GM18511 (cell line): ENCODE measurements around the gene GLIS1.

Experiments used
- ATAC-seq: cut with Tn5 transposase; IDR thresholded peaks from one replicate; pipeline ENCODE4 v1.9.1; 2021; ENCODE audit warnings: mild to moderate bottlenecking, moderate library complexity; ENCODE audit not compliant: unreplicated experiment

Gene GLIS1

DNA sequence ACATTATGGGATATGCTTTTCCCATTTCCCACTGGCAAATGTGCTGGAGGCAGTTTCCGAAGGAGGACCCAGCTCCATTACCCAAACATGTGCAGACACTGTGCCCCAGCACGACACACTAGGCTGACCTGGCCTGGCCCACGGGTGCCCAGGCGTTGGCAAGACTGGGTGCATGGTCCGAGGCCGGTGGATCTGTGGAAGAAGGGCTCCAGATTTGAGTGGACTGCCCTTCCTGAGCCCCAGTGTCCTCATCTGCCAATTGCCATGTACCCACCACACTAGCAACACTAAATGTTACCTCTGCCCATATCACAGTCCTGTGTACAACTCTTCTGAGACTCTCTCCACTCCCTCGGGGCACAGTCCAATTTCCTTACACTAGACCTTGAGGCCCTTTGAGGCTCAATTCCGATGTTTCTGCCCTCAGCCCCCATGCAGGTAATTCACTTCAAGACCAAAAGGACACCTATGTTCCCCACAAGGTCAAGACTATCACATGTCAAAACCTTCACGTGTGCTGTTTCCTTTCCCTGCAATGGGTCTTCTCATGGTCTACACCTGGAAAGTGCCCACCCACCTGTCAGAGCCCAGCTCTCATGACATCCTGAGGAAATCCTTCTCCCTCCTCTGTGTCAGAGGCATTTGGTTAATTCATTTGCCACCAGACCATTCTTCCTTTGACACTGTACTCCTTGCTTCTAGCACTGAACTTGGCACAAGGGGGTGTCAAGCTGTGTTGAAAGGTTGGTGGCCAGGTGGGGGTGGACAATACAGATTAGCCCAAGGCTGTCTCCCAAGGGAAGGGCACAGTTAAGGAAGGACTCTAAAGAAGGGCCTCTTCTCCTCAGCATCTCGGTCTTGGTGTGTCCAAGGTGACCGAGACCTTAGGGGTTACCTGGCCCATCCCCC lies 154.8 kb downstream of the GLIS1 start:
- ATAC-seq = no peak

DNA sequence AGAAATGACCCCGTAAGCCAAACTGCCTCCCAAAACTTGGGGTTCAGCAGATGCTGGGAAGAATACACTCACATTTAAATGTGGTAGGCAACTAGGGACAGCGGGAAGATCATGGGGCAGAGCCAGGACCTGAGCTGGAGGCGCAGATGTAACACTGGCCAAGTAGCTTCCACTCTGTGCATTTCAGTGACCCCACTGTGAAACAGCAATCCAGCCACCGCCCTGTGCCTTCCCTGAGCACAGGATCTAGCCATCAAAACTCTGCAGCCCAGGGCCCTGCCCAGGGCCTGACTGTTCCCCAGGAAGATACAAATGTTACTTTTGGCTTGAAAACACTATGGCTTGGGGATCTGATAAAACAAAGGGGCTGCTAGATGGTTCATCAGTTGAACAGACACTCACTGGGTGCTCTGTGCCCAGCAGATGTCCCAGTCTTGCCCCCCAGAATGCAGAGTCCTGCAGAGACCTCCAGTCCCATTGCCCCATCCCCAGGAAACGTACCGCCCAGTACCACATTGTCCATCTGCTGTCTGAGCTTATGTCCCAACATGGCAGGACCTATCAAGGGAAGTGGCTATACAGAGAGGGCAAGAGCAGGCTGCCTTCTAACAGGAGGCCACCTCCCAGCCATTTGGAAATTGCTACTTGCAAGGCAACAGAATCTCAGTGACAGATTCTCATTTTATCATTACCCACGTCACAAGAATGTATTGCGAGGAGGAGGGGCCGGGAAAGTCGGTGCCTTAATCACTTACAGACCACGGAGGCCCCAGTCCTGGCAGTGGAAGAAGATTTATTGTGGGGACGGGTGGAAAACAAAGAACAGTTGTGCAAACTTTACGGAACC lies 155.7 kb downstream of the GLIS1 start:
- ATAC-seq = no peak

DNA sequence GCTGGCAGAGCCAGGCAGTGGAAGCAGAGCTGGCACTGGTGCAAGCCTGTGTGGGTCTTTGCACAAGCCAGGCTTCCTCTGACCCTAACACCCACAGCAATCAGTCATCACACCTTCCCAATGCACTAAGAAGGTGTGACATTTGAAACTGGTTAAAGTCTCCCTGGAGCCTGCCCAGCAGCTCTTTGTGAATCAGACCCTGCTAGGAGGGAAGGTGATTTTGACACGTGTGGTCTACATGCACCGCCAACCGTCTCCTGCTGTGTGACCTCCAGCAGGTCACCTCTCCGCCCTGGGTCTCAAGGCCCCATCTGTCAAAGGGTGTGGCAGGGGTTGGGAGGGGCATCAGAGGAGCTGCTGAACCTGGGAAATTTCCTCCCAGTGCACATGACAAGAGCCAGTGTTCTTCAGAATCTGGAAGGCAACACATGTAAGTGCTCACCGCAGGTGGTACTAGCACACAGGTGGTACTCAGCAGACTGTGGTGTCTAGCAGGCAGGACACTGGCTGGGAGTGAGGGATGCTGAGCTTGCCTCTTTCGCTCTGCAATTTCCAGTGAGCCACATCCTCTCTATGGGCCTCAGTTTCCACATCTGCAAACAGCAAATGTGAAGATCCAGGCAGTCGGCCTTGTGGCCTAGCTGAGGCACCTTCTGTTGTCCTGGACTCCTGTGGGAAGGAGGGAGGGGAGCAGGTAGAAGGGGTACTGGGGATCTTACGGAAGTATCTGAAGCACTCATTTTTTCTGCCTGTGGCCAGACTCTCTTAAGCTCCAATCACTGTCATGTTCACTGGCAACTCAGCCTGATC lies 156.5 kb downstream of the GLIS1 start:
- ATAC-seq = no peak

DNA sequence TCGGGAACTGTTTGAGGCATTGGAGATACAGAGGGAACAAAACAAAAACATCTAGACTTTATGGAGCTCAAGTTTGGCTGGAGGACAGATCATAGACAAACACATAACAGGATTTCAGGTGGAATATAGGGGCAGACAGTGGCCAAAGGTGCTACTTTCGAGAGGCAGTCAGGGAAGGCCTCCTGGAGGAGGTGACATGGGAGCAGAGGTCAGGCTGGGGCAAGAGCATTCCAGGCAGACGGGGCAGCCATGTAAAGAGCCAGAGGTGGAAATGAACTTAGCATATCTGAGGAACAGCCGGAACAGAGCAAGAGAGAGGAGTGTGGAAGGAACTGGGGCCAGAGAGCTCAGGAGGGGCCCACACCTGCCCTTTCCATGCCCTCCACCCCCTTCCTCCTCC lies 157.5 kb downstream of the GLIS1 start:
- no peak for ATAC-seq

DNA sequence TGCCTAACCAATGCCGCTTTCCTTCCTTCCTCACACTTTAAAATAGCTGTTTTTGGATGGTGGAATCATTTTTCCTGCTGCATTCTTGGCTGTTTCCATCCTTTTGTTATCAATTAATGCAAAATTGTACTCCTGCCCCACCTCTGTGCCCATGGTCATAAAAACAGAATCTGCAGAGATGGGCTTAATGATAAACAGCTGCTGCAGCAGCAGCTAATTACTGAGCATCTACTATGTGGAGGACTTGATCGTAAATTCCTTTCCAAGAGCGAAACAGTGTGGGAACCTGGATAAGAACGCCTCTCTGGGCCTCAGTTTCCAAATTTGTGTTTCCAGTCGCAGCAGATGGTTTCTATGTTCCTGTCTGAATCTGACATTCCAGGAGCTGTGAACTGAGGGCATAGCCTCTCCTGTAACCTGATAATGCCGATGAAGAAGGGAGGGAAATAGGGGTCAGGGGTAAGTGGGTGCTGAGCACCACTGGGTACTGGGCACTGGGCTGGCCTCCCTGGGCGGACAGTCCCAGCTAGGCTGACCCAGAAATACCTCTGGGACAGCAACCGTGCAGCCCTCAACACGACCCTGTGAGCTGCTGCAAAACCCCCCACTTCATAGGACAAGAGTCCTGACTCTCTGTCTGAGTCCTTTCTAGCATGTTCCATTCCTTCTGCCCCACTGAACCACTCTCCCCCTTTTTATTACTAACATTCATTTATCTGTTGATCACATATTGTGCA lies 158.1 kb downstream of the GLIS1 start:
- ATAC-seq = no peak

DNA sequence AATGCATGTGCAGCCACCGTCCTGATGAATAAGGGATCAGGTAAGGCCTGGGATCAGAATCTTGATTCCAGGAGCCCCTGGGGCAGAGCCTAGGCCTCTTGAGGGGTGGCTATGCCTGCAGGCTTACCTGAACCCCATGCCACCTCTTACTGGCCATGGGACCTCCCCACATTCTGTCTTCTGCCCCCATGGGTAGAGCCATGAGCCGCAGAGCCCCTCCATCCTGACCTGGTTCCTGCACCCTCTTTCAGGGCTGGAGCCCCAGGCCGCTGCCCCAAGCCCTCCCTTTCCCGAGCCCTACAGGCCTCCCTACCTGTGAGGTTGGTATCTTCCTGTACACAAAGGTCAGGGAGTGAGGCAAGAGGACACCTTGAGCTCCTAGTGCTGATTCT lies 159.0 kb downstream of the GLIS1 start:
- no peak for ATAC-seq

DNA sequence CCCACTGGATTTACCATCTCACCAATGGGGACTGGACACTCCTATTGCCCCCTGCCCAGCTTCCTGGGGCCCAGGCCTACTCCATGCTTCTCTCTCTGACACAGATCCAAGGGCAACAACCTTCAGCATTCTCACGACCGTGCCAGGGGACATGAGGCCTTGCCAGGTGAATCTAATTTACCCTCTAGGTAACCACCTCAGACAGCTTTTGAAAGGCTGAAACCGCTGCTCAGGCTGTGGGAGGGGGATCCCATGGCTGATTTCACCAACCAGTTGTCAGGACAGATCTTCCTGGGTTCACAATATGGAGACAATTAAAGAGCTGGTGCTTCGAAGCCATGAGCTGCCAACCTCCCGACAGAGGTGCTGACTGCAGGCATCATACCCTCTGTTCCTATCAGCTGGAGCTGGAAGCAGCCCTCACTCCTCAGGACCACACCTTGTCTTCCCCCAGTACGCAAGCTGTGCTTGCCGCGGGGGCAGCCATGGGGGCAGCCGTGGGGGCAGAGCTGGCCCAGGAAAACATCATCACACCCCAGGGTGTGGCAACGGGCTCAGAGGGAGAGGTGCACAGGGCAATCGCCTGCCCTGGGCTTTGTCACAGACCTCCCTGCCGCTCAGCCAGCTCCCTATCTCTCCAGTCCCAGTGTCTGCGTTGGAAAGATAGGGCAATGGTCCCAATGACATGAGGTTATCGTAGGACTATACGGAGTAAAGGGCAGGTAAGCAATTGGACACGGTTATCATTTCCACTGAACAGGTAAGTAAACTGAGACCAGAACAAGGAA lies 159.5 kb downstream of the GLIS1 start:
- ATAC-seq = no peak

DNA sequence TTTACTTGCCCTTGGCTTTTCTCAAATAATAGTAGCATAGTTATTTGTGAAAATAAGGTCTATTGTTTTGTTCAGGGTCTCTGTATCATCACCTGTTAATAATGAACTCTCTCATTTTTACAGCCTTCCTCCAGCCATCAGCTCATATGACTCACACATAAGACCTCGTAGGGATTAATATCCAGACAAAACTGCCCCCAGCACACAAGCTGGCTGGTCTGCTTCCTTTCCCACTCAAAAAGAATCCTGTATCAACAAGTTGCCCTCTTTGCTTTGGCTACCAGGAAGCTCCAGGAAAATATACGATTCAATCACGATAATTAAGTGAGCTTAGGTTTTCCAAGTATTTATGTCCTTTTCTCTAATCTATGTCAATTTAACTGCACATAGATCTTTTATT lies 160.6 kb downstream of the GLIS1 start:
- ATAC-seq = no peak

DNA sequence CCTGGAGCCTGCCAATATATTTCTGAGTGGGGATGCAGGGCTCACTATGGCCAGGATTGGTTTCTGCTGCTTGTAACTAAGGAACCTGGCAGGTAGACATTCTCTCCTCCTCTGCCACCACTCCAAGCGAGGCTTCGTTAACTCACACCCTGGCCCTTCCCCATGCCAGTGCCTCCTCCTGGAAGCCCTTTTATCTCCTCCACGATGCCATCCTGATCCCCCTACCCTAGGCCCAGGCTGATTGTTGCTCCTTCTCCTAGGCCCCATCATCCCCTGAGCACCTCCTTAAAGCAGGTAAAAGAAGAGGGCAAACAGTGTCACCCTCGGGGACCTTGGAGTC lies 161.2 kb downstream of the GLIS1 start:
- no peak for ATAC-seq

DNA sequence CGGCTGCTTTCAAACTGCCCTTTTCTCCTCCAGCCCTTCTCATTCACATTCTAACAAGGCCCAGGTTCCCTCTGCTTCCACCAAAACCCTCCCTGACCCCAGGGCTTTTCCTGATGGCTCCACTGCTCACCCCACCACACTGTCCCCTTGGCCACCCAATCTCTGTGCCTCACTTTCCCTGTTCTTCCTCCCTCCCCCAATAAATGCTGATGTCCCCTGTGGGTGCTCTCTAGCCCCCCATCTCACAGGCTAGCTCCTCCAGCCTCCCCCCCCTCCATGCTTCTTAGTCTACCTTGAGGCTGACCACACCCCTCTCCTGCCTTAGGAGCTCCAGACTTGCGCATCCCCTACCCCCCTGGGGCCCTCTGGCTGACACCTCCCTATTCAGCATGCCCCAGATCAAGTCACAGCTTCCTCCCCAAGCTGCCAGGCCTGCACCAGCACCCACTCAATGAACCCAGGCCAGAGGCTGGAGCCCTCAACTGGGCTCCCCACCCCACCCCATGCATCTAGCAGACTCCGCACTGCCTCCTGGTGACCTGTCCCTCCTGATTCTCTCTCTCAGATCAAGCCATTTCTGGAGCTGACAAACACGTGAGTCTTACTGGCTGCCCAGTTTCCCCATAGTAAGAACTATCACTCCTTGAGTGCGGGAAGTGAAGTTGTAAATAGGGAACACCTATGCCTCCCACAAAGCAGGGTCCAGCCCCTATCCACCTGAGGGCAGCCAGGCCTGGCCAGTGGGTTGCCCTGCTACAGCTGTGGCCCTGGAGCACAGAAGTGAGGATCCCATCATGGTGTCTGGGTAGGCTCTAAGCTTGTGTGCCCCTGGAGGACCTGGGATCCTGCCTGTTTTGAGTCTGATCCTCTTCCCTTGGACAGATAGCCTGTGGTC lies 161.9 kb downstream of the GLIS1 start:
- no peak for ATAC-seq

DNA sequence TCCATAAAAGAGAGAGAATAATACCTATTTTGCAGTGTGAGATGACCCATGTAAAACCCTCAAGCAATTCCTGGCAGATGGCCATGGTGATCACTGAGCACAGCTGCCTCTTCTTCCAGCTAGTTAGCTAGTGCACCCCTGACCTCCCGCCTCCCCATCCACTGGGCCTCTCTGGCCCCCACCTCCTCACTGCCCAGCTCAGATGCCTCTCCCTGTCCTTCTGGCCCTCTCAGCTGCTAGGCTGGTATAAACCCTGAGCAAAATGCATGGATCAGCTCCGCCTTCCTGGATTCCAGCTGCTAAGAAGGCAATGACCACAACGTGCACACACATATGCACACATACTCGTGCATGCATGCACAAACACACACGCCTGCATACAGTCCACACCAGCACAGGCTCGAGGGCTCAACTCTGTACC lies 162.6 kb downstream of the GLIS1 start:
- no peak for ATAC-seq

DNA sequence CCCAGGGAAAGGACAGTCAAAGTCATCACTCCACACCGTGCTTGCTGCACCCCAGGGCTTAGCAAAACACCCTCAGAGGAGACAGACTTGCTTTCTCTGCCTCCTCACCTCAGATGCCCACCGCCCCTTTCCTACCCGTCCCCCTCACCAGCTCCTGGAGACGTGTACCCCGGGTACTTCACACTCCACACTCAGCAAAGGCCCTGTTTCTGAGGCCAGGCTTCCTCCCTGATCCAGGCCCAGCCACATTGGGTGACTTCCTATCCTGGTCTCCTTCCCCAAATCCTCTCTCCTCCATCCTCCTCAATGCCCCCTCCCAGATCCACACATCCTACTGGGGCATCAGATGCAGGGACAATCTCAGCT lies 163.0 kb downstream of the GLIS1 start:
- no peak for ATAC-seq

DNA sequence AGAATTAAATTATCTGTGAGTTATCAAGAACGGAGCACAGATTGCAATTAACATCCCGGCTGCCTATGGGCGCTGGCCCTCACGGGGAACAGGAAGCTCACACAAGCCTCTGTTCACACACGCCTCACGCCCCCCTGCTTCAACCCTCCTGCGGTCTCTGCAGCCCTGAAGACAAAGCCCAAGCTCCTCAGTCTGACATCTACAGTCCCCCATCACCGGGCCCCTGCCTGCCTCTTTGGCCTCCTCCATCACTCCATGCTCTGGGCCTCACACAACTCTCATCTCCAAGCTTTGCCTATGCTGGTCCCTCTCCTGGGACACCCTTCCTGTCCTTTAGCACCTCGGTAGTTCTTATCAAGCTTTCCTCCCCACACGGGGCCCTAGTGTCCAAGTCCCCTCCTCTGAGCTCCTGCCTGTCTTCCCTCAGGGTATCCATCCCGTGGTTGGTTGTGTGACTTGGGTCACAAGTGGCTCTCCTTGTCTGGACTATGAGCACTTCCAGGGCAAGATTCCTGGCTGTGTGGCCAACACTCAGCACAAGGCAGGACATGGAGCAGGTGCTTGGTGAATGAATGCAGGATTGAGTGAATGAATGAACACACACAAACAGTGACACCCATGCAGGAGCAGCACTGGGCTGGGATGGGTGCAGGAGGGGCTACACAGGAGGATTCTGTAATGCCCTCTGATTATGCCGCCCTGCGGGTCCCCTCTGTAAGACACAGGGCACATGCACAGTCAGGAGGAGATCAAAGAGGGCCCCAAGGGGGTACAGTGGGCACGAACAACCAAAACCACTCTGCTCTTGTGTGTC lies 163.6 kb downstream of the GLIS1 start:
- ATAC-seq = no peak

DNA sequence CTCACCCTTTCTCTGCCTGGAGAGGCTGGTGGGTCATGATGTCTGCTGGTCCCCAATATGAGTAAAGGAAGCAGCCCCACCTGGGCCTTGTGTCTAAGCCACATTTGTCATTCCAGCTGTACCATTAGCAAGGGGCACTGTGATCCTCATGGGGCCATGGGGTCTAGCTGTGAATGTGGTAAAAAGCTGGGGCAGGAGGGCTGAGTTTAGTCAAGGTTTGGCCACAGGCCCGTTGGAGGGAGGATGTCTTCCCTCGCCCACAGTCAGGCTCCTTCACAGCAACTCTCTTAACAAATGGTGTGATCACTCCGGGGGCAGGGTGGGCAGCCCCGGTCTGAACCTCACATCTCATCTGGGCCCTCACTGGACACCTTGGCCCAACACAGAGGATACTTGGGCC lies 164.3 kb downstream of the GLIS1 start:
- ATAC-seq = no peak

DNA sequence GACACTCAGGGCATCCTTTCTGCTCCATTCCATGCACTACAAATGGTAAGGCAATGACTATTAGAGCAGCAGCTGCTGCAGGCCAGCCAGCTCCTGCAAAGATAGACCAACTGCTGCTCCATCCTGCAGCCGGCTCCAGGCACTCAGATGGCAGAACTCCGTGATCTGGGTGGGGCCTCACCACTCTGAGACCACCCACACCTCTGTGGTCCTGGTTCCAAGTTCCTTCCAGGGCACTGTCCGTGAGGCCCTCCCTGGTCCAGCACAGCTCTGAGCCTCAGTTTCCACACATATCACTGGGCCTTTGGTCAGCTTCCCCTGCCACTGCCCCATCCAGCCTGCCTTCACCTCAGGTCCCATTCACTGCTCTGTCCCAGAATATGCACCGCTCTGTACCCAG lies 165.0 kb downstream of the GLIS1 start:
- ATAC-seq = no peak

DNA sequence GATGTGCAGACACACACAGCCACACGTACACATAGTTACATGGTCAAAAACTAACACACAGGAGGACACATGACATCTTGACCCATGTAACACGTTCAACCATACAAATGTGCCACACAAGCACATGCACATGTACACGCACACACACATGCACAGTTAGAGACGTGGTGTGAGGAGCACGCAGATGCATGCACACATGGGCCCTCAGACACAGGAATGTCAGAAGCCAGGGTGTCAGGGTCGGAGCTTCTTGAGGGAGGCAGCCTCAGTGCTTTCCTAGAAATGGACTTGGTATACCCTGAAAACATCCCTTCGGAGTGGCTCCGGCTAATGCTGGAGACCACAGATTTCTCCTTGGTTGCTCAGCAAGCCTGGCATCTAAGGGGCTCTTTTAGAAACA lies 165.4 kb downstream of the GLIS1 start:
- no peak for ATAC-seq

DNA sequence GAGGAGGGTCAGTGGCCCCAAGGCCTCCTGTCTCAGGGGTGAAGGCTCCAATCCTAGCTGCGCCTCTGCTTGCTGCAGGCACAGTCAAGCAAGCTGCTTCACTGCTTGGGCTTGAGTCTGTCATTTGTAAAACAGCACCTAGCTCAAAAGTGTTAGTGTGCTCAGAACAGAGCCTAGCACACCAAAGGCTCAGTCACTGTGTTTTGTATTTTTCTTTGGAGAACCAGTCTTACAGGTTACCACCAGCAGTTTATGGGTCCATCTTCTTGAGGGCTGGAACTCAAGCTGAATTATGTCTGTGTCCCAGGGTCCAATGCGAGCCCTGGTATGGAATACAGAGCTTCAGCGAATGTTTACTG lies 166.2 kb downstream of the GLIS1 start:
- no peak for ATAC-seq
